Epithelial cell of prostate (primary cell): ENCODE data around the gene SAT2.
"Not testable (repeated sequence)": the region's sequence is repeated elsewhere in the genome, so short reads cannot be mapped to it uniquely, and the experiment has no call there.

Source experiments
- DNase-seq: peaks from one replicate; pipeline ENCODE4 v3.0.0-alpha.2; 2011; ENCODE audit warnings: low read depth, low spot score
- H3K27ac ChIP-seq: fragments of 450-650 bp; 2 replicates; pipeline ENCODE4 v1.5.1; 2017; ENCODE audit warnings: mild to moderate bottlenecking

SAT2 gene

DNA sequence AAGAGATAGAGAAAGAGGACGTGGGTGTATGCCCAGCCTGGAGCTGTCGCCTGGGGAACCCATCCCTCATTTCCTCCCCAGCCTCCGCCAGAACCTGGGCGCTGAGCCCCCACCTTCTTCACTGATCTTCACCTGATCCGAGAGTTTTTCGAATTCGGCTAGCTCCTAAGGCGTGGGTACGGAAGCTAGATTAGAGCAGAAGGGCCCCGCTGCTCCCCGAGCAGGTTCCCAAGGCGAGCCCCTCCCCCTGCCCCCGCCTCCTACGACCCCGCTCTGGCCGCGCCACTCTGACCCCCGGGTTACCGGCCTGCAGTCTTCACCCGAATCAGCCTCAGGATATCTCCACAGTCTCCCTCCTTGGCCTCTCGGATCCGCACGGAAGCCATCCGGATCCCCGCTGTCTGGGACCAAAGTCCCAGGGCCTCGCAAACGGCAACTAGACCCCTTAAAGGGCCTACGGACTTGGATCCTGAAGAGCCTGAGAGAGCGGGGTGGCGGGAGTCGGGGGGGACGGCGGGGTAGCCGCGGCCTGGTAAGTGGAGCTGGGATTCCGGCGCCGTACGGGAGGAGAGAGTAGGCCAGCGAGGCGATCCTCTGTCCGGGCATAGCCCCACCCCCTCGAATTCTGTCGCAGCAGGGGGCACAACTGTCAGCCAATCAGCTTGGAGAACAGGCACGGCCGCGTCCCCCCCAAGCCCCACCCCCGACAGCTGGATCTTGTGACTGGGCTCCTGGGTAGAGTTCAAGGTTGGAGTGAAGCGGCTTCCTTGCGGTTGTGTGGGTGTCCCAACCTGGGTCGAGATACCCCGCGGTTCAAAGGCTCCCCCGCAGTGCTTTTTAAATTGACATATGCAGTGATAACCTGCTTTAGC is at the start of gene SAT2:
Gene SAT2 (minus strand): TSS at position 572 of the 872 bp plus-strand sequence. CDS start 186 bp downstream, at position 386.
- H3K27ac ChIP-seq: peak within 1 kb of the TSS; percentile 34
- DNase-seq: peak; percentile 31

DNA sequence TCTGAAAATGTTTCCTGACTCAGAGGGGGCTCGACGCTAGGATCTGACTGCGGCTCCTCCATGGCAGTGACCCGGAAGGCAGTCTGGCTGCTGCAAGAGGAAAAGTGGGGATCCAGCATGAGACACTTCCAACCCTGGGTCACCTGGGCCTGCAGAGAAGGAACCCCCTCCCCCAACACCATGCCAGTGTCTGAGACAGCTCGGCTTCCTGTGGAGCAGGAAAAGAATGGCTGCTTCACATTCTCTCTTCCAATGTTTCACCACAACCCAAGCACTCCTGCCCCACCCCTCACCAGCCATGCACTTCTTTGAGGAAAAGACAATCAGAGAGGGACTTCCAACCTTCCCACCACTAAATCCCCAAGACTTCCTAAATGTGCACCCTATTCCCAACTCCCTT is 48.9 kb upstream of the SAT2 start:
- DNase-seq: no peak
- H3K27ac ChIP-seq: no peak overlapping the region

DNA sequence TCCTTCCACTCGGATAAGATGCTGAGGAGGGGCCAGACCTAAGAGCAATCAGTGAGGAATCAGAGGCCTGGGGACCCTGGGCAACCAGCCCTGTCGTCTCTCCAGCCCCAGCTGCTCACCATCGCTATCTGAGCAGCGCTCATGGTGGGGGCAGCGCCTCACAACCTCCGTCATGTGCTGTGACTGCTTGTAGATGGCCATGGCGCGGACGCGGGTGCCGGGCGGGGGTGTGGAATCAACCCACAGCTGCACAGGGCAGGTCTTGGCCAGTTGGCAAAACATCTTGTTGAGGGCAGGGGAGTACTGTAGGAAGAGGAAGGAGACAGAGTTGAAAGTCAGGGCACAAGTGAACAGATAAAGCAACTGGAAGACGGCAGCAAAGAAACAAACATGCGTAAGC is 47.3 kb upstream of the SAT2 start:
- DNase-seq: no peak
- no peak overlapping the region for H3K27ac ChIP-seq

DNA sequence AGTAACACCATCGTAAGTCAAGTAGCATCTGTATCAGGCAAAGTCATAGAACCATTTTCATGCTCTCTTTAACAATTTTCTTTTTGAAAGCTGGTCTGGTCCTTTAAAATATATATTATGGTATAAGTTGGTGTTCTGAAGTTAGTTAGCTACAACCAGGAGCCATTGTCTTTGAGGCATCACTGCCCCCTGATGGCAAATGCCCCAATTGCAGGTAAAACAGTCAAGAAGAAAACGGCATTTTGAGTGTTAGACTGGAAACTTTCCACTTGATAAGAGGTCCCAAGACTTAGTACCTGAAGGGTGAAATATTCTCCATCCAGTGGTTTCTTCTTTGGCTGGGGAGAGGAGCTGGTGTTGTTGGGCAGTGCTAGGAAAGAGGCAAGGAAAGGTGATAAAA is 45.6 kb upstream of the SAT2 start:
- DNase-seq: no peak
- no peak overlapping the region for H3K27ac ChIP-seq

DNA sequence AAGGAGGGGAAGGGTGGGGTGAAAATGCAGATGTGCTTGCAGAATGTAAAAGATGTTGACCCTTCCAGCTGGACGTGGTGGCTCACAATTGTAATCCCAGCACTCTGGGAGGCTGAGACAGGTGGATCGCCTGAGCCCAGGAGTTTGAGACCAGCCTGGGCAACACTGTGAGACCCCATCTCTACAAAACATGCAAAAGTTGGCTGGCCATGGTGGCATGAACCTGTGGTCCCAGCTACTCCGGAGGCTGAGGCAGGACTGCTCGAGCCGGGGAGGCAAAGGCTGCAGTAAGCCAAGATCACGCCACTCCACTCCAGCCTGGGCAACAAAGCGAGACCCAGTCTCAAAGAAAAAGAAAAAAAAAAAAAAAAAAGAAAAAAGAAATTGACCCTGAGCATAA is 40.9 kb upstream of the SAT2 start:
- no peak overlapping the region for H3K27ac ChIP-seq
- no peak for DNase-seq

DNA sequence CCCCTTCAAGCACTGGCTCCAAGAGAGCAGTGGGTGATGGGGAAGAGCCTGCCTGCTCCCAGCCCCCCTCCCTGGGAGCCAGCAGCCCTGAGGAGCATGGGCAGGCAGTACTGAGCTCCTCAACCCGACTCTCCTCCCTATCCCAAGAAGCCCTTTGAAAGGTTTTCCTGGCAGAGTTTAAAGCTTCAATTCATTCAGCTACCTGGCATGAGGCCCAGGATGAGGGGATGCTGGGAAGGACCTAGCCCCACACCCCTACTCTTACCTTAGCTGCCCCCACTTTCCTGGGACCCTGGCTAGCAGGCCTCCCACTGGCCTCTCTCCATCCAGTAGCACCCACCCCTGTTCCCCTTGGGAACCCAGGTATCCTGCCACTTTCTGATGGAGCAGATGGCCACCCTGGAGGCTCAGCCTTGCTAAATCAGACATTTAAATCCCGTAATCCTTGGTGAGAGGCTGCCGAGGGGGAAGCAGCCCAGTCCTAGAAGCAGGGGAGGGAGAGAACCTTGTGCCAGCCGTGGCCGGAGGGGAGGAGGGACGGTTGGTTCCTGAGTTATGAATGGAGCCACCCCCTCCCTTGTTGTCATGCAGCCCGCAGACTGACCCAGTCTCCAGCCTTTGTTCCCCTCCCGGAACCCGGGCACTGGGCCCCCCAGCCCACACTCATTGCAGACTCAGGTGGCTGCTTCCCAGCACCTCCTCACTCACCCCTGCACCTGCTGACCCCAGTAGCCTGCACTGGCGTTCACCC is 40.2 kb upstream of the SAT2 start:
- H3K27ac ChIP-seq: no peak overlapping the region
- no peak for DNase-seq

DNA sequence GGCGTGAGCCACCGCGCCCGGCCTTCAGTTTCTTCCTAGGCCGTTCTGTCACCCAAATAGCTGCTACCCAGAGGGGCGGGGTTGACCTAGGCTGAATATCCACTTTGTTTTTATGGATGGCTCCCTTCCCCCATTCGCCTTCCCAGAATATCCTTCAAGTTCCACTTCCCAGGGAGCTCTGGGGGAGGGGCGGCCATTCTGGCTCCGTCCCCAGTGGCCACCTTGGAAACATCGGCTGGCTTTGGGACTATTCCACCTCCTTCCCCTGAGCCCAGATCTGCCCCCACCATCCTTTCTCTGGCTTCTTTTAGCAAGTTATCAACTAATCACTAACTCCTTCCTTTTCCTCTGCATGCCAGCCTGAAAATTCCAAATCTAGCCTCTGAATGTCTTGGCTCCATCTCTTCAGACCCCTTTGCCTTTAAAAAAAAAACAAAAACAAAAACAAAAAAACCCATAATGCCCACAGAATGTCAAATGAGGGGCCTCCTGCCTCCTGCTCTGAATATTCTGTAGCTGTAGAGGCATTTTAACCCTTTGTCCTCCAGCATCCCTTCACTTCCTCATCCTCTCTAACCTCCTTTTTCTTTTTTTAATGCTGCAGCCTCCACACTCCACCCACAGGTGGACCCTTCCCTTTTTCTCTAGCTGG is 29.5 kb upstream of the SAT2 start:
- H3K27ac ChIP-seq: no peak overlapping the region
- no peak for DNase-seq

DNA sequence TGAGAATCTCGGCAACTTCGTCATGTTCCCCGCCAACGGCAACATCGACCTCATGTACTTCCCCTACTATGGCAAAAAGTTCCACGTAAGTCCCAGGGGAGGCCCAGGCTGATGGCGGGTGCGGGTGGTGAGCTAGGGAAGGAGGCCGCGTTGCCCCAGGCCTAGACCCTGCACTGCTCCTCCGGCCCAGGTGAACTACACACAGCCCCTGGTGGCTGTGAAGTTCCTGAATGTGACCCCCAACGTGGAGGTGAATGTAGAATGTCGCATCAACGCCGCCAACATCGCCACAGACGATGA is 27.9 kb upstream of the SAT2 start:
- no peak overlapping the region for H3K27ac ChIP-seq
- no peak for DNase-seq

DNA sequence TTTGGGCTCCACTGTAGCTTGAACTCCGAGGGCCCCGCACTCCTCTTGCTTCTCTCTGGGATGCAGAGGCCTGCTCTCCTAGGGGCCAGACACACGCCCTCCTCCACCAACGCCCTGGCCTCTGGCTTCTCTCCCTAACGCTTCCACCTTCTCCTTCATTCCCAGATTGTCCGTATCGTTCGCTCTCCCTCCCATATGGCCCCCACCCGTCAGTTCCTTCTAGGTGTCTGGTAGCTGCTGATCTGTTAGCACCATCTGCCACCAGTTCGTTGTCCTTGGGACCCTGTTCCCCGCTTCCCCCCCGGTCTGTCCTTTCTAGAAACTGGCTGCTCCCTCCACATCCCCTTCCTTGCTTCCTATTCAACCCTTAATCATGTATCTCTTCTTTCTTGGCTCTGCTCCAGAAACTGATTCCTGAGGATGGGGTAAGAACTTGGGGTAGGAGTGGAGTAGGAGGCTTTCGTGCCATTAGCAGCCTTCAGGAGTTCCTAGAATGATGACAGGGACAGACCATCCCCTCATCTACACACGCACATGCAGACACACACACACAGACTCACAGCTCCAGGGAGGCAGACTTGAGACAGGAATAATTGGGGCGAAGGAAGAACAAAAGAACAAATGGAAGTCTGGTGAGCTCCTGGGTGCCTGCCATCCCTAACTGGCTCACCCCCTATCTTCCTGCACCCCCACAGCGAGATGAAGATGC is 27.4 kb upstream of the SAT2 start:
- no peak overlapping the region for H3K27ac ChIP-seq
- no peak for DNase-seq

DNA sequence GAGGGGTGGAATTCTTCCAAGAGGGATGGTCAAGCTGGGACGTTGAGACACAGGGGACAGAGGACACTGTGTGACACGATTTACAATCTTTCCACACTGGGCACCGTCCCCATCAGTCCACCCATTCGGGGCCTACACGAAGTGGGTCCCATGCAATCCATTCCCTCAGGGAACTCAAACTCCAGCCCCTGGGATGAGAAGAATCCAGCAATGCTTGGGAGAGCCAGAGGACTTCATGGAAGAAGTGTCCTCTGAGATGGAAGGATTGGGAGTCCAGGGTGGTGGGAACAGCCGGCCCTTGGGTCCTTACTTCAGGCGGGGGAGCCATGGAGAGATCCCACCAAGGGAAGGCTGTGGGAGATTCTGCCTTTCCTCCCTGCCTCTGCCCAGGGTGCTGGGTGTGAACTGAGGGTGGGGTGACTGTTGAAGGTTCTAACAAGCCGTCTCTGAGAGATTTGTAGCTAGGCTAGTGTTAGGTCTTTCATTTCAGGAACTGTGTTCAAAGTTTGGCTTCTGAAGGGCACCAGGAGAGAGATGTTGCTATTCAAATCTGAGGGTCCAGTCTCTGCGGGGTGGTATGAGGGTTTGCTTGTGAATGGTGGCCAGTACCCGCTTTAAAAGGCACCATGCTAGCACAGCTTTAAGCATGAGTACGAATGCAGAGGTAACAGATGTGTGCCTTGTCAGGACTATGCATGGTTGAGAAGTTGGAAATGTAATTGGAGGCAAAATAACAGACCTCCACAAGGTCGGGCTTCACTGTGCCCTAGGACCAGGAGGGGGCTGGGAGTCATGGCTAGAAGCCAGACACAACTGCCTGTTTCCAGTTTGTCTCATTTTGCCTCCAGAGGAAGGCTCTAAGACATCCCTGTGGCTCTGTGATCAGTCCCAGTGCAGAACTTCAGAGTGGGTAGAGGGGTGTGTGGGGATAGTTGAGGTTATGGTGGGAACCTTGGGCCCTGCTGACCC is 25.1 kb upstream of the SAT2 start:
- no peak for DNase-seq

DNA sequence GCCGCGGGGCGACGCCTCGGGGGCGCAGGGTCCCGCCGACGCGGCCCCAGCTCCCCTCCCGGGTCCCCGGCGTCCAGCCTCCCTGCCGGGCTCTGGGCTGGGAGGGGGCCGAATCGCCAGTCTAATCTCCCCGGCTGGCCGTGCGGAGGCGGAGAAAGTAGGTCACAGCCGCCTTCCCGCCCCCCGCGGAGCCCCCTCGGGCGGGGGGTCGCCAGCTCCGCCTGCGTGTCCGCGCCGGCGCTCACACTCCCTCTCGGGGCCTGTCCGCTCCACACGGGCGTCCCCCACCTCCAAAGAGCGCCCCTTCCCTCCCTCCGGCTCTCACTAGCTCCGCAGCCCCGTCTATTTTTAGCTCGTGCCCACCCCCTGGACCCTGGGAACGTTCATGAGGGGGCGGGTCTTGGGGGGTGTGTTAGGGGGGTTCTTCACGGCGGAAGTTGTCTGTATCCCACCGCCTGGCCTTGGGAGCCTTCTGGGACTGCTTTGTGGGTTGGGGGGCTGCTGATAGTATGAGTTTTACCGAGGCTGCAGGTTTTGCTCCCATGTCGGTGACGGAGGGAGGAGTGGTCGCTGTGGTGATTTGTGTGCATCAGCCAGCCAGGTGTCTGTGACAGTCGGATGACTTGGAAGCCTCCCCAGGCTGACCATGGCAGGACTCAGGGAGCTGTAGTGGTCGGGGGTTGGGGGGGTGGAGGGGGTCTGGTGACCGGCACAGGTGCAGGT is 24.2 kb upstream of the SAT2 start:
- DNase-seq: no peak
- no peak overlapping the region for H3K27ac ChIP-seq

More for the DNA sequence above, 25.1 kb upstream of the SAT2 start:
- H3K27ac ChIP-seq: no peak overlapping the region

DNA sequence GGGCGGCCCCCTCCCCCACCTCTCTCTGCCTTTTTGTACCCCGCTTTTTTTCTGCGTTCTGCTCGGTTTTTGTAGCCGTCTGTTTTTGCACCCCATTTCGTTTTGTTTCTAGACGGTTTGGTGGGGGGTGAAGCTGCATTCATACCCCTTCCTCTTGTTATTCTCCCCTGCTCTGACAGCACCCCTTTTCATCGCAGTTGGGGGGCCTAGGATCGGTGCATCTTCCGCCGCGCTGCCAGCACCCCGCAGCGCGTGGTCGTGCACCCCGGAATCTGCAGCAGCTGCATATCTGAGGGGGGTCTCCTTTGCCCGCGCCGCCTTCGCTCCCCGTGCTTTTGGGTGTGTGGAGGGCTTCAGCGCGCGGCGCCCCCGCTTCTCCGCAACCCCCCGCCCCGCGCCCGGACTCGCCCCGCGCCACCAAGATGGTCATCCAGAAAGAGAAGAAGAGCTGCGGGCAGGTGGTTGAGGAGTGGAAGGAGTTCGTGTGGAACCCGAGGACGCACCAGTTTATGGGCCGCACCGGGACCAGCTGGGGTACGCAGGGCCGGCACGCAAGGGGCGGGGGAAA is 23.6 kb upstream of the SAT2 start:
- no peak for DNase-seq
- H3K27ac ChIP-seq: no peak overlapping the region

DNA sequence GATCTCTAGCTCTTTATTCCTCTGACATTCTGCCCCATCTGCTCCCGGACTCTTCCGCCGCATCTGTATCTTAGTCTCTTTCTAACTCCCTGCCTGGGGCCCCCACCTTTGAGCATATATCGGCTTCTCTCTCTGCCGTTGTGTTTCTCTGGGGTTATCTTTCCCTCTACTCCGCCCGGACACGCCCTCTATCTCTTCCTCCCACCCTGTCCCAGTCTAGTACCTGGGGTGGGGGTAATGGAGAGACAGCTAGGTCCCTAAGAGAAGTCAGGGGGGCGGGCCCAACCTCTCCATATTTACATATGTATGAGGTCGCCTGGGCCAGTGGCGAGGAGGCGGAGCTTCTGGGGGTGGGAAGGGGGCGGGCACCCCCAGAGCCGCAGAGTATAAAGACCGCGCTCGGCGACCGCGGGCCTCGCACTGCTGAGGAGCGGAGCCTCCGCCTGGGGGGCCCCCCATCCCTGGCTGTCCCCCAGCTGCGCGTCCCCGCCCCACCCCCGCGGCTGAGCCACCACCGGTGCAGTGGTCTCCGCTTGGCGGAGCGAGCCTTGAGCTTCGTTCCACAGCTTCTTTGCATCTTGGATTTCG is 23.0 kb upstream of the SAT2 start, which contains the start of gene ATP1B2:
Gene ATP1B2 (plus strand): TSS at position 418 of the 588 bp plus-strand sequence. CDS start 593 bp downstream, outside the sequence.
- no peak within 1 kb of the TSS for H3K27ac ChIP-seq
- no peak for DNase-seq

DNA sequence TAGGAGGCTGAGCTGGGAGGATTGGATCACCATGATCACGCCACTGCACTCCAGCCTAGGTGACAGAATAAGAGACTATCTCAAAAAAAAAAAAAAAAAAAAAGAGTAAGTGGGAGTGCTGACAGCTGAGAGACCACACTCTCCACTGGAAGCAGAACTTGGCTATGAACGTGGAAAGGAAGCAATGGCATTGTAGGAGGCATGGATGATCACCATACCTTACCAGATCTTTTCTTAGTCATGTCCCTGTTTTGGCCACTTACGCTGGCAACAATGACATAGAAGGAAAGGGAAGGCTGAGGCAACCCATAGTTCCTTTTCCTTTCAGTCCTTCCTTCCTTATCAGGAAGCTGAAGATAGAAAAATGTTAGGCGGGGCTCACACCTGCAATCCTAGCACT is 19.4 kb upstream of the SAT2 start:
- H3K27ac ChIP-seq: no peak overlapping the region
- no peak for DNase-seq

DNA sequence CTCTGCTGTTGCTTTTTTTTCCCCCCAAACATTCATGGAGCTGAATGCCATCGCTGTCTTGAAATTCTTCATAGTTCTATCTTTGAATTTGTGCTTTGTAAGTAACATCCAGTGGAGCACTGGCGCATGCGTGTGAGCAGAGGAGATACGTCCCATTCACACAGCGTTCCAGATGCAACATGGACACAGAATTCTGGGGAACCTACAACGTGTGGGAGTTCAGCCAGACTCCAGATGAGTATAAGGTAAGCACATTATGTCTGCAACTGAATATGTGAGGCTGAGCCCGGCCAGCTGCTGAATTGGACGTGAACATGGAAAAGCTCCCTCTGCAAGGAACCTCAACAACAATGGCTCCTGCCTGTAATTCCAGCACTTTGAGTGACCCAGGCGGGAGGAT is 18.8 kb upstream of the SAT2 start:
- H3K27ac ChIP-seq: no peak overlapping the region

DNA sequence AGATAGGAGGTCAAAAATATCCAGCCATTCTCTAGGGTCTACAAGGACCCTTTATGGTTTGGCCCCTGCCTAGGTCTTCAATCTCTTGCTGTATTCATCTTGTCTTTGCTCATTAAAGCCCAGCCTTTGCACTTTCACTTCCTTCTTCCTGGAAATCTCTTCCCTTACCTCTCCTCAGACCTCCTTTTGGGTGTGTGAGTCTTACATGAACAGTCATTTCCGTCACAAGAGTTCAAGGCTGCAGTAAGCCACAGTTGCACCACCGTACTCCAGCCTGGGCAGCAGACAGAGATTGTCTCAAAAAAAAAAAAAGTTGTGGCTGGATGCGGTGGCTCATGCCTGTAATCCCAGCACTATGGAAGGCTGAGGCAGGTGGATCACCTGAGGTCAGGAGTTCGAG is 17.2 kb upstream of the SAT2 start:
- DNase-seq: no peak
- H3K27ac ChIP-seq: no peak overlapping the region

More for the DNA sequence above, 18.8 kb upstream of the SAT2 start:
- DNase-seq: no peak

DNA sequence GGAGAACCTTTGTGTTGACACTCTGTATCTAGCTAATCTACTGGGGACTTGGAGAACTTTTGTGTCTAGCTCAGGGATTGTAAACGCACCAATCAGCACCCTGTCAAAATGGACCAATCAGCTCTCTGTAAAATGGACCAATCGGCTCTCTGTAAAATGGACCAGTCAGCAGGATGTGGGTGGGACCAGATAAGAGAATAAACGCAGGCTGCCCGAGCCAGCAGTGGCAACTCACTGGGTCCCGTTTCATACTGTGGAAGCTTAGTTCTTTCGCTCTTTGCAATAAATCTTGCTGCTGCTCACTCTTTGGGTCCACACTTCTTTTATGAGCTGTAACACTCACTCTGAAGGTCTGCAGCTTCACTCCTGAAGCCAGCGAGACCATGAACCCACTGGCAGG is 14.0 kb upstream of the SAT2 start:
- not testable (repeated sequence) for DNase-seq, H3K27ac ChIP-seq

DNA sequence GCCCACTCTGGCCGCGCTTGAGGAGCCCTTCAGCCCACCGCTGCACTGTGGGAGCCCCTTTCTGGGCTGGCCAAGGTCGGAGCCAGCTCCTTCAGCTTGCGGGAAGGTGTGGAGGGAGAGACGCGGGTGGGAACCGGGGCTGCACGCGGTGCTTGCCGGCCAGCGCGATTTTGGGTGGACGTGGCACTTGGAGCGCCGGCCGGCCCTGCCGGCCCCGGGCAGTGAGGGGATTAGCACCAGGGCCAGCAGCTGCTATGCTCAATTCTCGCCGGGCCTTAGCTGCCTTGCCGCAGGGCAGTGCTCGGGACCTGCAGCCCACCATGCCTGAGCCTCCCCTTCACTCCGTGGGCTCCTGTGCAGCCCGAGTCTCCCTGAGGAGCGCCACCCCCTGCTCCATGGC is 13.2 kb upstream of the SAT2 start:
- DNase-seq: no peak
- no peak overlapping the region for H3K27ac ChIP-seq
